Skeletal muscle tissue (tissue), 4 donors: Measurements from ENCODE around the gene PNMT. TPM values are rescaled to one million over a fixed set of nuclear protein-coding genes. Genes with fewer than 3 reads are reported as not detected.

ENCODE experiments used
- H3K27ac ChIP-seq: one replicate; pipeline ENCODE4 v1.7.0; 2013; ENCODE audit warnings: mild to moderate bottlenecking, low read depth, low read length, inconsistent platforms
- H3K27me3 ChIP-seq, 3 donors: one replicate each; pipeline ENCODE4 v1.7.0; 2013; ENCODE audit warnings: low read length in 3 of 3; ENCODE audit not compliant: control insufficient read depth in 3 of 3, insufficient read depth in 3 of 3
- H3K36me3 ChIP-seq, 3 donors: one replicate each; pipeline ENCODE4 v1.7.0; 2013; ENCODE audit warnings: low read length in 3 of 3; ENCODE audit not compliant: control insufficient read depth in 3 of 3, insufficient read depth in 3 of 3
- H3K4me1 ChIP-seq, 3 donors: one replicate each; pipeline ENCODE4 v1.7.0; 2013; ENCODE audit warnings: low read length in 3 of 3, mild to moderate bottlenecking in 3 of 3; ENCODE audit not compliant: control insufficient read depth in 3 of 3, insufficient read depth in 3 of 3
- H3K4me3 ChIP-seq, 3 donors: one replicate each; pipeline ENCODE4 v1.7.0; 2013; ENCODE audit warnings: low read length in 3 of 3
- H3K9ac ChIP-seq, 3 donors: one replicate each; pipeline ENCODE4 v1.7.0; 2013; ENCODE audit warnings: low read length in 3 of 3, mild to moderate bottlenecking in 3 of 3, moderate library complexity in 2 of 3, low read depth in 1 of 3
- H3K9me3 ChIP-seq, 3 donors: one replicate each; pipeline ENCODE4 v1.7.0; 2013; ENCODE audit warnings: low read length in 3 of 3; ENCODE audit not compliant: control insufficient read depth in 3 of 3
- total RNA-seq: library from RNA; depleted of rRNA; stranded (reverse); fragments of >200 nt; gene quantifications from one replicate; pipeline ENCODE4 v1.2.3, GENCODE V29; 2014
- donor health status: Osteomylitis.

Gene PNMT
- total RNA-seq, 1 donor from 2014 or later, result 0.52 TPM

GRCh38 chr17:39676198-39676819 is 8.1 kb downstream of the PNMT start:
- H3K4me3 ChIP-seq, result peak overlapping the region in 2 of 3 donors; percentile 29 to 45
- H3K27ac ChIP-seq, result peak overlapping the region; percentile 99
- H3K27me3 ChIP-seq, result peaks cover 0 to 4% (median 0%) of the 10 kb centered on the region in 3 donors
- H3K36me3 ChIP-seq, result peaks cover 0 to 5% (median 0%) of the 10 kb centered on the region in 3 donors
- no peaks in the 10 kb centered on the region for H3K9me3 ChIP-seq
- peaks cover 68 to 91% (median 71%) of the 10 kb centered on the region in 3 donors for H3K4me1 ChIP-seq
- peak overlapping the region in 2 of 3 donors; percentile 42 to 73 for H3K9ac ChIP-seq

- Histone ChIP-seq H3K27me3 (no peaks in the 10 kb centered on the region), H3K9me3 (no peaks in the 10 kb centered on the region), H3K36me3 (peaks cover 0 to 5% (median 0%) of the 10 kb centered on the region in 3 donors), H3K9ac (peak overlapping the region; percentile 62 to 69 (median 63)), H3K4me1 (peaks cover 60 to 83% (median 63%) of the 10 kb centered on the region in 3 donors), H3K27ac (peak overlapping the region; percentile 99), H3K4me3 (peak overlapping the region; percentile 29 to 45 (median 31))
These were observed 8.8 kb downstream of the PNMT start for GRCh38 chr17:39677072-39677471.

DNA sequence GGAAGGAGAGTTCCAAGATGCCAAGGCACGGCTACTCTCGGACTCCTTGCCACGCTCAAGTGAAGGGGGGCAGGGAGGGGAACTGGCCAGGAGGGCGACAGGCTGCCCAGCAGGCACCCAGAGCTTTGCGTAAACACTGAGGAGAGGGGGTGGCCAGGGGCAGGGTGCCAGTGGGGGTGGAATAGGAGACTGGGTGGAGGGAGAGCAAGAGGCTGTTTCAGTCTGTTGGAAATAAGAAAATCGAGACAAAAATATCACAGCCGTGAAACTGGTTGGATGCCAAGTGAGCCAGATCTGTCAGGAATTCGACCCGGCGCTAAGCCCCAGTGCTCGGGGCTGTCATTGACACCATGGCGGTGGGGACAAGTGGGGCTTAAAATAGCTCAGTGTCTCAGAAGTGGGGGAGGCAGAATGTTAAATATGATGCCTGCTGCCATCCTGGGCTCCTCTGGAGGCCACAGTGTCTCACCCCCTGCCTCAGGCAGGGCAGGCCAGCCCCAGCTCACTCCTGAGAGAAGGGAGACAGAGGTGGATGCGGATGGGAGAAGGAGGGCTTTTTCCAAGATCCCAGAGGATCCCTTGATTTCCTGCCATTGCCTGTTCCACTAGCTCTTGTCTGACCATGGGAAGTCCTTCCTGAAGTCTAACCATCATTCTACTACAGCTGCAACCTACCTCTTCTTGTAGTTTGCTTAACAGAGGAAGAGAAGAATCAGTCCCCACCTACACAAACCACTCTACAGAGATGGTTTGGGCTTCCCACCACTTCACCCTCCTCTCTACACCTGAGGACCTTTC is 9.5 kb downstream of the PNMT start:
- H3K4me3 ChIP-seq, result peak overlapping the region; percentile 31 to 60 (median 46)
- H3K9me3 ChIP-seq, result no peaks in the 10 kb centered on the region
- H3K9ac ChIP-seq, result peak overlapping the region; percentile 63 to 69 (median 66)
- H3K36me3 ChIP-seq, result peaks cover 0 to 5% (median 0%) of the 10 kb centered on the region in 3 donors
- H3K27me3 ChIP-seq, result no peaks in the 10 kb centered on the region
- peak overlapping the region; percentile 99 for H3K27ac ChIP-seq
- peaks cover 57 to 79% (median 59%) of the 10 kb centered on the region in 3 donors for H3K4me1 ChIP-seq

DNA sequence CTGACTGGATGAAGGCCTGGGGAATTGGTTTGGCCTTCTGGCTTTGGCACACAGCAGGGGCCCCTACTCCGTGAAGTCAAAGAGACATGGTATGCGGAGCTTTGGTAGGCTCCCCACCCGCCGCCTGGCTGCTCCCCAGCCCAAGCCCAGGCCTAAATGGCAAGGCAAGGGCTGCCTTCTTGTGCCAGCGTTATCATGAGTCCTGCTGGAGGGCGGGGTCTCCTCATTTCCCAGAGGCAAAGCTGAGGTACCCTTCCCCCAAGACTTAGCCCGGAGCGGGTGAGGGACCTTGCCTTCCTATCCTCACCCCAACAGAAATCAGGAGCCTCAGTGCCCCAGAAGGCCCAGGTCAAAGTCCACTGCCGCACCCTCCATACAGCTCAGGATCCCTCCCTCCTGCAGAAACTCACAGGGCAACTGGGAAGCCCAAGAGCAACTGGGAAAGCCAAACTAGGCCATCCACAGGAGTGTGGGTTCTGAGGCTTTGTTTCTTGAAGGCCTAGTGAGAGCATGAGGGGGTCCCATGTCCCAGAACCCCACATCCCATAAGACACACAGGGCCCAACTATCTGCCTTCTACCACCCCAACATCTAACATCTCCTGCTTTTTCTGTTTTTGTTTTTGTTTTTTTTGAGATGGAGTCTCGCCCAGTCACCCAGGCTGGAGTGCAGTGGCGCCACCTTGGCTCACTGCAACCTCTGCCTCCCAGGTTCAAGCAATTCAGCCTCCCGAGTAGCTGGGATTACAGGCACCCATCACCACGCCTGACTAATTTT is 10.3 kb downstream of the PNMT start:
- Histone ChIP-seq H3K27me3 (no peaks in the 10 kb centered on the region), H3K9me3 (no peaks in the 10 kb centered on the region), H3K4me3 (peak overlapping the region in 2 of 3 donors; percentile 46 to 60), H3K4me1 (peaks cover 57 to 71% (median 59%) of the 10 kb centered on the region in 3 donors), H3K9ac (peak overlapping the region; percentile 63 to 69 (median 66)), H3K27ac (peak overlapping the region; percentile 99), H3K36me3 (peaks cover 0 to 10% (median 6%) of the 10 kb centered on the region in 3 donors)

- peaks cover 8 to 14% (median 13%) of the 10 kb centered on the region in 3 donors for H3K36me3 ChIP-seq
- H3K4me1 ChIP-seq, result peaks cover 53 to 60% (median 56%) of the 10 kb centered on the region in 3 donors
- H3K27ac ChIP-seq, result peak overlapping the region; percentile 99
- H3K4me3 ChIP-seq, result peak overlapping the region in 1 of 3 donors; percentile 41
- H3K9me3 ChIP-seq, result no peaks in the 10 kb centered on the region
- H3K27me3 ChIP-seq, result no peaks in the 10 kb centered on the region
- H3K9ac ChIP-seq, result peak overlapping the region; percentile 52 to 68 (median 64)
These were observed 11.4 kb downstream of the PNMT start for GRCh38 chr17:39679521-39680192.

- peaks cover 17 to 23% (median 17%) of the 10 kb centered on the region in 3 donors for H3K36me3 ChIP-seq
- H3K27ac ChIP-seq, result no peak overlapping the region
- H3K9me3 ChIP-seq, result no peaks in the 10 kb centered on the region
- no peaks in the 10 kb centered on the region for H3K27me3 ChIP-seq
- H3K4me1 ChIP-seq, result peaks cover 29 to 35% (median 31%) of the 10 kb centered on the region in 3 donors
- no peak overlapping the region for H3K9ac ChIP-seq
- no peak overlapping the region for H3K4me3 ChIP-seq
These were observed 15.2 kb downstream of the PNMT start for GRCh38 chr17:39683295-39683939.

DNA sequence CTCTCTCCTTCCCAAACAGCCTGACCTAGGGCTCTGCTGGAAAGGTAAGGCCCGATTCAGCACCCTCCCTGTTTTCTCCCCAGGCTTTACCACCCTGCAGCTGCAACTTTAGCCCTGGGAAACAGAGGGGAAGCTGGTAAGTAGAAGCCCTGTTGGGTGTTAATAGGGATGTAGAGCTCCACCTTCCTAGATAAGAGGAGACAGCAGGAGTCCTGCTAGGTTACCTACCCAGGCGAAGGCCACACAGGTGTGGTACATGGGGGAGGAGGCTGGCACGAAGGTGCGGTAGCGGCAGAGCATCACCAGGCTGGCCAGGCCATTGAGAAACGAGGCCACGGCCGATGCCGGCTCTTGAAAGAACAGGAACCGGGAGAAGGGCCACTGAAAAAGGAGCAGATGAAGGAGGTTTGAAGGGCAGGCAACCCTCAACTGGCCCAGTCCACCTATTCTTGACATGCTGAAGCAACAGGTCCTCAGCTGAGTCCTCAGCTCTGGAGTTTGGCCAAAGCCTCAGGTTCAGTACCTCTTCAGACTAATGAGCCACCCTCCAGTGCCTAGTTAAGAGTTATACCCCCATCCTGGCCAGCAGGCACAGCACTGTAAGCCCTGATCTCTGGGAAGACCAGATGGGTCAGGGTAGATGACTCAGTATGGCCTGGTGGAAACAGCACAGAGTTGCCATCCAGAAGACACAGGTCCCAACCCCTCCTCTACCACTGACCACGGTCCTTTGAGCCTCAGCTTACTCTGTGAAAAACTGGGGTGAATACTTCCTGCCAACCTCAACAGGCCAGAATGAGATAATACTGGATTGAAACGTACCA is 16.3 kb downstream of the PNMT start:
- no peak overlapping the region for H3K4me3 ChIP-seq
- no peak overlapping the region for H3K27ac ChIP-seq
- no peaks in the 10 kb centered on the region for H3K27me3 ChIP-seq
- H3K9me3 ChIP-seq, result no peaks in the 10 kb centered on the region
- H3K36me3 ChIP-seq, result peaks cover 17 to 21% (median 17%) of the 10 kb centered on the region in 3 donors
- peaks cover 25 to 32% (median 26%) of the 10 kb centered on the region in 3 donors for H3K4me1 ChIP-seq
- no peak overlapping the region for H3K9ac ChIP-seq

- Histone ChIP-seq H3K4me1 (peaks cover 18 to 20% (median 20%) of the 10 kb centered on the region in 3 donors), H3K27ac (peak overlapping the region; percentile 82), H3K27me3 (no peaks in the 10 kb centered on the region), H3K9me3 (no peaks in the 10 kb centered on the region), H3K36me3 (peaks cover 17 to 30% (median 18%) of the 10 kb centered on the region in 3 donors), H3K9ac (peak overlapping the region; percentile 66 to 87 (median 69)), H3K4me3 (peak overlapping the region; percentile 81 to 94 (median 84))
These were observed 18.9 kb downstream of the PNMT start for GRCh38 chr17:39687101-39687545.
